VCaP (cell line): ENCODE data around the gene RGS6.

Source experiments
- H3K27ac ChIP-seq: fragments of 450-650 bp; 2 replicates; pipeline ENCODE4 v1.5.1; 2017
- TF ChIP-seq, protein P1 (sequence below): fragments of 450-650 bp; conservative IDR thresholded peaks from 2 replicates; pipeline ENCODE4 v1.5.1; 2017; ENCODE audit warnings: mild to moderate bottlenecking, moderate library complexity

Gene RGS6

DNA sequence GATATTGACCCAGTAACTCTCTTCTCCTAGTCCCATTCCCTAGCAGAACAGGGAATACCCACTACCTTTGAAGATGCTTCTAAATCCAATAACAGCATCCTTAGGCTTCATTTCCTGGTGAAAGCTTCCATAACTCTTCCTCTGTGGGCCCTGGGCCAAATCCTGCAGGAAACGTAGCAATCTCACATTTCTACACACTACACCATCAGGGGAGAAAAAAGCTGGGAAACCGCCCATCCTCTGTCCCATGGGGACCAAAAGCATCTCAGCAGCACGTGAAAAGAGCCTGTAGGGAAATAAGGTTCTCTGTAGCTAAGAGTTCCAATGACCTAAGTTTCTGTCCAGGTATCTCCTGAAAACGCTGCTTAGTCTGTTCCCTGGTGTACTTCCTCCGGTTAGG lies 621.4 kb downstream of the RGS6 start:
- TF ChIP-seq, protein P1, sequence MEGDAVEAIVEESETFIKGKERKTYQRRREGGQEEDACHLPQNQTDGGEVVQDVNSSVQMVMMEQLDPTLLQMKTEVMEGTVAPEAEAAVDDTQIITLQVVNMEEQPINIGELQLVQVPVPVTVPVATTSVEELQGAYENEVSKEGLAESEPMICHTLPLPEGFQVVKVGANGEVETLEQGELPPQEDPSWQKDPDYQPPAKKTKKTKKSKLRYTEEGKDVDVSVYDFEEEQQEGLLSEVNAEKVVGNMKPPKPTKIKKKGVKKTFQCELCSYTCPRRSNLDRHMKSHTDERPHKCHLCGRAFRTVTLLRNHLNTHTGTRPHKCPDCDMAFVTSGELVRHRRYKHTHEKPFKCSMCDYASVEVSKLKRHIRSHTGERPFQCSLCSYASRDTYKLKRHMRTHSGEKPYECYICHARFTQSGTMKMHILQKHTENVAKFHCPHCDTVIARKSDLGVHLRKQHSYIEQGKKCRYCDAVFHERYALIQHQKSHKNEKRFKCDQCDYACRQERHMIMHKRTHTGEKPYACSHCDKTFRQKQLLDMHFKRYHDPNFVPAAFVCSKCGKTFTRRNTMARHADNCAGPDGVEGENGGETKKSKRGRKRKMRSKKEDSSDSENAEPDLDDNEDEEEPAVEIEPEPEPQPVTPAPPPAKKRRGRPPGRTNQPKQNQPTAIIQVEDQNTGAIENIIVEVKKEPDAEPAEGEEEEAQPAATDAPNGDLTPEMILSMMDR: no peak

GRCh38 chr14:72554401-72554800 lies 622.2 kb downstream of the RGS6 start:
- no peak overlapping the region for H3K27ac ChIP-seq
- TF ChIP-seq, protein P1: no peak

More for the DNA sequence above, 621.4 kb downstream of the RGS6 start:
- H3K27ac ChIP-seq: no peak overlapping the region

DNA sequence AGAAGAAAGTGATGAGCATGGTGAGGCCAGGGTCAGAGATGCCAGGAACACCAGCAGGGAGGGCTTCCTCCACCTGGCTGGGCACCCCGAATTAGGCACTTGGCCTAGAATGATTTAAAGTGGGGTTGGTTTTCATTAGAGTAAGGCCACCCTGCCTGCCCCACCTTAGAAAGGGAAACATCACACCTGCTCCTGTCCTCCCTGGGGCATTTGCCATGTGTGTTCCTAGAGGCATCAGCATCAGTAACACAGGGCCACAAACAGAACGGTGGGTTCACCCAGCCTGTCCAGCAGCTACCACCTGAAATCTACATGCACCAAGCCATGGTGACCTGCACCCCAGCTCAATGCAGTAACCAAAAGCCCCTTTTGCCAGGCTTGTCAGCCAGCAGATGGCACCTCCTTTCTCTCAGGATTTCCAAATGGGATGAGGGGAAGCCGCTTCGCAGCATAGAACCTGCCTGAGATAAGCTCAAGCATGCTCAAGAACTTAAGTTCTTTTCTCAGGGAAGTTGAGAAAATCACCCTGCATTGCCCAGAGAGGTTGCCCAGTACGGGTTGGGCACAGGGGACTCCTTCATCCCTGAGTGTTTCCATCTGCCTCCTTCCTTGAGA lies 622.9 kb downstream of the RGS6 start:
- no peak overlapping the region for H3K27ac ChIP-seq
- TF ChIP-seq, protein P1: no peak

- no peak overlapping the region for H3K27ac ChIP-seq
- TF ChIP-seq, protein P1: no peak
These were observed 623.4 kb downstream of the RGS6 start for GRCh38 chr14:72555609-72556000.

- TF ChIP-seq, protein P1: no peak
- H3K27ac ChIP-seq: no peak overlapping the region
These were observed 625.4 kb downstream of the RGS6 start for GRCh38 chr14:72557671-72558070.

- TF ChIP-seq, protein P1: no peak
- H3K27ac ChIP-seq: no peak overlapping the region
These were observed 626.5 kb downstream of the RGS6 start for GRCh38 chr14:72558721-72559120.

DNA sequence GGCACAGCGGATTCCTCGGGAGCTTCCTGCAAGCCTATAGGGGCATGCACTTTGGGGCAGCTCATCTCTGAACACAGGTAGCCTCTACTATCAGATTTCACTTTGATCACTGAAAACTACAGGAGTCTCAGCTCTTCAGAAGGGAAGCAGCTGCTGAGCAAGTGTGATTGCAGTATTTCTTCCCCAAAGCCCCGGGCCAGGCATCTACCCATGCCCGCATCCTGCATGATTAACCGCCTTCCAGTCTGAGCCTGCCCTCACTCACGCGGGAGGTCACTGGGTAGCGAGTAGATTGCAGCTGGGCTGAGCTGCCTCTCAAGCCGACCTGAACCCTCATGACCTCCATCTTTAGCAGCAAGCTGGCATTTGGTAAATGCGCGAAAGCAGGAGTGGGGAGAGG lies 627.0 kb downstream of the RGS6 start:
- H3K27ac ChIP-seq: no peak overlapping the region
- TF ChIP-seq, protein P1: no peak
